H1 (cell line): ENCODE results near the gene LRRC2. TPM values are rescaled to one million over a fixed set of nuclear protein-coding genes. Genes with fewer than 3 reads are reported as not detected.

ENCODE experiments used
- CTCF ChIA-PET: fragments of 300-600 bp; sonication (Branson Sonifier 250); formaldehyde crosslinking; loops from one replicate; lab custom pipeline; 2021; ENCODE audit not compliant: partially characterized antibody; lab: Charles Lee
- POLR2A ChIA-PET: fragments of 300-600 bp; sonication (Branson Sonifier 250); formaldehyde crosslinking; loops from one replicate; lab custom pipeline; 2021; ENCODE audit warnings: inconsistent platforms; ENCODE audit not compliant: partially characterized antibody; lab: Charles Lee
- DNase-seq, 2 experiments: peaks; one replicate each; pipeline versions ENCODE4 v3.0.0 to v3.0.0-alpha.2; 2010 to 2022; ENCODE audit warnings: low spot score in 2 of 2, low read depth in 1 of 2, mixed read lengths in 1 of 2
- FAIRE-seq: peaks from 2 replicates; lab custom pipeline; 2011; peaks lifted over from hg19 to GRCh38; lab: Jason Lieb, UNC
- H2AFZ ChIP-seq: 2 replicates; pipeline ENCODE4 v1.8.1; 2012; ENCODE audit warnings: low read length, inconsistent platforms
- H2AK5ac ChIP-seq: 2 replicates; pipeline ENCODE4 v1.6.1; 2013; ENCODE audit warnings: low read depth, low read length
- H2BK120ac ChIP-seq: replicated peaks from 2 replicates; pipeline ENCODE3; 2013; ENCODE audit warnings: low read depth, low read length, inconsistent platforms
- H2BK12ac ChIP-seq: 2 replicates; pipeline ENCODE4 v1.6.1; 2013; ENCODE audit warnings: low read depth, low read length
- H2BK15ac ChIP-seq: 2 replicates; pipeline ENCODE4 v1.6.1; 2013; ENCODE audit warnings: low read length
- H2BK20ac ChIP-seq: 2 replicates; pipeline ENCODE4 v1.6.1; 2013; ENCODE audit warnings: low read length
- H2BK5ac ChIP-seq: 2 replicates; pipeline ENCODE4 v1.6.1; 2013; ENCODE audit warnings: low read depth, low read length
- H3K14ac ChIP-seq: 2 replicates; pipeline ENCODE4 v1.6.1; 2013; ENCODE audit warnings: inconsistent platforms; ENCODE audit not compliant: insufficient read length
- H3K18ac ChIP-seq: 2 replicates; pipeline ENCODE4 v1.6.1; 2013; ENCODE audit warnings: low read length; ENCODE audit errors: extremely low read depth
- H3K23ac ChIP-seq: 2 replicates; pipeline ENCODE4 v1.6.1; 2013; ENCODE audit warnings: inconsistent platforms; ENCODE audit not compliant: insufficient read length
- H3K23me2 ChIP-seq: 2 replicates; pipeline ENCODE4 v1.6.1; 2013; ENCODE audit warnings: low read depth, low read length
- H3K27ac ChIP-seq: 2 replicates; pipeline ENCODE4 v1.6.1; 2011; ENCODE audit warnings: low read depth, low read length, inconsistent platforms
- H3K27me3 ChIP-seq, 4 experiments: replicated peaks in 1 of 4; 1 replicate in 1 of 4; 2 replicates in 3 of 4; pipeline versions ENCODE4 v1.6.1 to v1.8.1; 2011 to 2013; ENCODE audit warnings: low read length in 3 of 4, mild to moderate bottlenecking in 3 of 4, inconsistent platforms in 2 of 4, mixed read lengths in 2 of 4, moderate library complexity in 1 of 4; ENCODE audit not compliant: control insufficient read depth in 3 of 4, insufficient read depth in 3 of 4; ENCODE audit errors: extremely low read depth in 1 of 4
- H3K36me3 ChIP-seq, 4 experiments: 2 replicates each; pipeline versions ENCODE4 v1.6.1 to v1.8.1; 2011 to 2013; ENCODE audit warnings: mild to moderate bottlenecking in 4 of 4, low read length in 3 of 4, moderate library complexity in 2 of 4, control low read depth in 1 of 4, inconsistent platforms in 1 of 4; ENCODE audit not compliant: insufficient read depth in 4 of 4, control insufficient read depth in 2 of 4
- H3K4ac ChIP-seq: replicated peaks from 2 replicates; pipeline ENCODE3; 2013; ENCODE audit warnings: low read length, low read depth, mixed read lengths, inconsistent platforms; ENCODE audit not compliant: insufficient read length
- H3K4me1 ChIP-seq, 4 experiments: replicated peaks in 1 of 4; 1 replicate in 1 of 4; 2 replicates in 3 of 4; pipeline versions ENCODE4 v1.6.1 to v1.8.1; 2011 to 2013; ENCODE audit warnings: low read length in 3 of 4, inconsistent platforms in 2 of 4, mixed read lengths in 1 of 4; ENCODE audit not compliant: insufficient read depth in 4 of 4, control insufficient read depth in 3 of 4
- H3K4me2 ChIP-seq, 2 experiments: 2 replicates each; pipeline versions ENCODE4 v1.6.1 to v1.8.1; 2011 to 2013; ENCODE audit warnings: low read depth in 2 of 2, low read length in 2 of 2, control low read depth in 1 of 2, inconsistent platforms in 1 of 2, mild to moderate bottlenecking in 1 of 2; ENCODE audit not compliant: insufficient read depth in 1 of 2
- H3K4me3 ChIP-seq, 4 experiments: fragments of 200-600, 300-600 bp in 1 of 4; sonication (generic), shearing (Covaris generic), sonication (Bioruptor Twin) in 1 of 4; 2 replicates each; pipeline versions ENCODE4 v1.5.1 to v1.8.1; 2011 to 2016; ENCODE audit warnings: low read length in 4 of 4, low read depth in 3 of 4, control low read depth in 2 of 4, inconsistent platforms in 2 of 4, mild to moderate bottlenecking in 2 of 4, mixed read lengths in 1 of 4, moderate library complexity in 1 of 4; ENCODE audit not compliant: insufficient read depth in 2 of 4; ENCODE audit errors: extremely low read depth in 1 of 4
- H3K56ac ChIP-seq: replicated peaks from 2 replicates; pipeline ENCODE3; 2013; ENCODE audit warnings: low read depth, mild to moderate bottlenecking, mixed read lengths, low read length, inconsistent platforms; ENCODE audit not compliant: insufficient read length
- H3K79me1 ChIP-seq: 2 replicates; pipeline ENCODE4 v1.6.1; 2013; ENCODE audit warnings: low read depth, low read length, control low read depth
- H3K79me2 ChIP-seq, 2 experiments: 2 replicates each; pipeline versions ENCODE4 v1.6.1 to v1.8.1; 2012 to 2013; ENCODE audit warnings: low read length in 2 of 2, mild to moderate bottlenecking in 2 of 2, inconsistent platforms in 1 of 2; ENCODE audit not compliant: insufficient read depth in 2 of 2, control insufficient read depth in 1 of 2
- H3K9ac ChIP-seq, 4 experiments: replicated peaks in 1 of 4; 1 replicate in 1 of 4; 2 replicates in 3 of 4; pipeline versions ENCODE4 v1.6.1 to v1.8.1; 2011 to 2013; ENCODE audit warnings: low read depth in 3 of 4, low read length in 3 of 4, control low read depth in 2 of 4, mild to moderate bottlenecking in 2 of 4, moderate library complexity in 2 of 4, inconsistent platforms in 1 of 4; ENCODE audit errors: extremely low read depth in 1 of 4
- H3K9me3 ChIP-seq, 2 experiments: 2 replicates each; pipeline versions ENCODE4 v1.6.1 to v1.8.1; 2012 to 2013; ENCODE audit warnings: mild to moderate bottlenecking in 2 of 2, moderate library complexity in 2 of 2, control low read depth in 1 of 2, inconsistent platforms in 1 of 2, low read depth in 1 of 2, low read length in 1 of 2, mixed read lengths in 1 of 2; ENCODE audit not compliant: insufficient read depth in 2 of 2
- H4K20me1 ChIP-seq, 2 experiments: replicated peaks in 1 of 2; 2 replicates each; pipeline versions ENCODE3 to v1.8.1; 2011 to 2013; ENCODE audit warnings: inconsistent platforms in 2 of 2, low read length in 2 of 2, mild to moderate bottlenecking in 1 of 2; ENCODE audit not compliant: insufficient read depth in 2 of 2, control insufficient read depth in 1 of 2
- H4K5ac ChIP-seq: 2 replicates; pipeline ENCODE4 v1.6.1; 2013; ENCODE audit warnings: low read length, low read depth, mixed read lengths, inconsistent platforms; ENCODE audit not compliant: insufficient read length
- H4K8ac ChIP-seq: 2 replicates; pipeline ENCODE4 v1.8.0; 2013; ENCODE audit warnings: mild to moderate bottlenecking, moderate library complexity, low read length, inconsistent platforms; ENCODE audit not compliant: insufficient read depth; ENCODE audit errors: extremely low read depth
- H4K91ac ChIP-seq: replicated peaks from 2 replicates; pipeline ENCODE3; 2013; ENCODE audit warnings: low read length, mixed read lengths, inconsistent platforms; ENCODE audit not compliant: insufficient read length
- CHD2 ChIP-seq: IDR thresholded peaks from 2 replicates; pipeline ENCODE4 v1.6.1; 2012; ENCODE audit warnings: low read length, improper control_type of control experiment
- CREB1 ChIP-seq: IDR thresholded peaks from 2 replicates; pipeline ENCODE4 v1.6.1; 2012; ENCODE audit warnings: inconsistent platforms
- KDM1A ChIP-seq: fragments of 200-600, 300-600 bp; sonication (generic); IDR thresholded peaks from 2 replicates; pipeline ENCODE4 v1.7.1; 2016; ENCODE audit warnings: mild to moderate bottlenecking, low read length, borderline replicate concordance
- SP4 ChIP-seq: IDR thresholded peaks from 2 replicates; pipeline ENCODE4 v1.6.1; 2012; ENCODE audit warnings: low read length, inconsistent platforms
- WGBS, 2 experiments: shearing (Covaris generic) in 1 of 2; methylation state at CpG; one replicate each; pipeline versions ENCODE4 v1.1.6 to v1.1.7; 2013 to 2015; ENCODE audit warnings: low lambda C conversion rate in 2 of 2, mixed read lengths in 2 of 2, inconsistent platforms in 1 of 2, low coverage in 1 of 2, missing lambda C conversion rate in 1 of 2; ENCODE audit not compliant: insufficient replicate concordance in 2 of 2, insufficient coverage in 1 of 2, insufficient read length in 1 of 2; ENCODE audit errors: extremely low coverage in 1 of 2, missing lambda C conversion rate in 1 of 2; 5-methylcytosine and 5-hydroxymethylcytosine counted together
- polyA plus RNA-seq, 7 experiments: library from polyadenylated mRNA; depleted of rRNA in 3 of 7; stranded (reverse) in 5 of 7; unstranded in 2 of 7; fragments of >200 nt in 5 of 7; fragments of 200-250 nt in 2 of 7; gene quantifications; 1 replicate in 5 of 7; 2 replicates in 1 of 7; 4 replicates in 1 of 7; pipeline versions ENCODE4 v1.2.1 to v1.2.3, GENCODE V29; 2011 to 2013; ENCODE audit warnings: missing spikeins in 2 of 7, mixed read lengths in 2 of 7
- total RNA-seq: library from RNA; stranded (reverse); fragmentation: NEBNext Ultra II Directional; extraction: Animal tissue kit (Norgen Biotek cat#: 25700); gene quantifications from 2 replicates; pipeline ENCODE4 v1.2.1, GENCODE V29; 2021
- TF ChIP-seq, protein P1 (sequence below), 3 experiments: IDR thresholded peaks; 1 replicate in 2 of 3; 2 replicates in 1 of 3; pipeline versions ENCODE4 v1.5.1 to v1.6.1; 2011; ENCODE audit warnings: low read length in 3 of 3, mild to moderate bottlenecking in 3 of 3, inconsistent platforms in 2 of 3, low read depth in 1 of 3, moderate library complexity in 1 of 3; ENCODE audit not compliant: insufficient read depth in 1 of 3; ENCODE audit errors: control extremely low read depth in 1 of 3

The LRRC2 gene
- total and polyA plus RNA-seq, 2 of the 8 experiments (the other 6 are each of a cell fraction or from before 2014, with no cell fraction given) = 1.4 to 6.4 TPM

DNA sequence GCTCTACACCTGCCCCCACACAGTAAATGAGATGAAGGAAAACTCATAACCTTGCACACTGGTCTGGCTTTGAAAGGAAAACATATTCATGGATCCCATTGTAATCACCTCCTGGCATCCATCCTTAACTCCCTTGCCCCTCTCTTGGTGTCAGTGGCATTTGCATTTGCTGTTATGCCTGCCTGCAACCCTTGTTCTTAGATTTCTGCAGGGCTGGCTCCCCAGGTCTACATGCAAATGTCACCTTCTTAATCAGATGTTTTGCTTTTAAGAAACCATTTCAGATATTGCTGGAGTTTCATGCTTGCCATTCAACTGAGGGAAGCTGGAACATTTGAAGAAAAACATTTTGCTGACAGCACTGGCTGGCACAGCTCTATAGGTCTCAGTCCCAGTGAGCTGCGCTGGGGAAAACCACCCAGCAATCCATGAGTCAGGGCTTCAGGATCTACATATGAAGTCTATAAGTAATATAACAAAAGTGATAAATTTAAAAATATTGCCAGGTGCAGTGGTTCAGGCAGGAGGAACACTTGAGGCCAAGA, 19.1 kb downstream of the LRRC2 start:
- peak overlapping the region; percentile 25; the same call in 1 of the 2 replicates for H4K8ac ChIP-seq
- H3K23me2 ChIP-seq = no peaks in the 10 kb centered on the region
- H2AFZ ChIP-seq = no peak overlapping the region
- ChIA-PET CTCF (interaction anchor here (0.5 to 3.1 kb wide), 13 partner anchors 12 to 88 kb away, joined by 3 to 20 read pairs (median 4); partner anchors contain the start of gene RTP3), POLR2A (interaction anchor here (0.6 to 8.3 kb wide), 11 partner anchors 11 to 552 kb away, joined by 3 to 145 read pairs (median 5); a partner anchor contains a TSS)
- WGBS, 2 experiments = 71% methylated on average over 1 of the region's 1 CpG; no CpG with 5 or more reads in 1 of the 2 experiments
- H3K4me2 ChIP-seq = peak overlapping the region; percentile 9 to 50; a peak in 3 of 4 replicates
- no peak overlapping the region for H2AK5ac ChIP-seq
- H3K18ac ChIP-seq = peak overlapping the region; percentile 44
- peak overlapping the region; percentile 91 for H2BK120ac ChIP-seq
- no peak overlapping the region for H2BK15ac ChIP-seq
- no peak overlapping the region for H3K14ac ChIP-seq
- no peak overlapping the region for H4K5ac ChIP-seq
- FAIRE-seq = no peak
- H3K27me3 ChIP-seq = no peaks in the 10 kb centered on the region
- H4K20me1 ChIP-seq = no peaks in the 10 kb centered on the region
- H3K4ac ChIP-seq = peak overlapping the region; percentile 4
- no peak overlapping the region for H3K27ac ChIP-seq
- peak overlapping the region; percentile 18; the same call in 1 of the 2 replicates for H2BK5ac ChIP-seq
- peak overlapping the region; percentile 98 for H2BK20ac ChIP-seq
- no peak overlapping the region for H3K23ac ChIP-seq
- H3K9ac ChIP-seq = no peak overlapping the region; a peak in 2 of 7 replicates
- no peaks in the 10 kb centered on the region; a peak in 1 of 4 replicates for H3K79me2 ChIP-seq
- H3K79me1 ChIP-seq = no peaks in the 10 kb centered on the region
- H3K56ac ChIP-seq = no peak overlapping the region
- DNase-seq = no peak
- peaks cover 0 to 10% (median 3%) of the 10 kb centered on the region in 4 experiments; a peak in 2 of 8 replicates for H3K36me3 ChIP-seq
- H3K4me1 ChIP-seq = peaks cover 14 to 20% (median 16%) of the 10 kb centered on the region in 4 experiments
- H4K91ac ChIP-seq = peak overlapping the region; percentile 52
- TF ChIP-seq SP4 (no peak), CHD2 (no peak), CREB1 (no peak), KDM1A (no peak)
- TF ChIP-seq, protein P1, sequence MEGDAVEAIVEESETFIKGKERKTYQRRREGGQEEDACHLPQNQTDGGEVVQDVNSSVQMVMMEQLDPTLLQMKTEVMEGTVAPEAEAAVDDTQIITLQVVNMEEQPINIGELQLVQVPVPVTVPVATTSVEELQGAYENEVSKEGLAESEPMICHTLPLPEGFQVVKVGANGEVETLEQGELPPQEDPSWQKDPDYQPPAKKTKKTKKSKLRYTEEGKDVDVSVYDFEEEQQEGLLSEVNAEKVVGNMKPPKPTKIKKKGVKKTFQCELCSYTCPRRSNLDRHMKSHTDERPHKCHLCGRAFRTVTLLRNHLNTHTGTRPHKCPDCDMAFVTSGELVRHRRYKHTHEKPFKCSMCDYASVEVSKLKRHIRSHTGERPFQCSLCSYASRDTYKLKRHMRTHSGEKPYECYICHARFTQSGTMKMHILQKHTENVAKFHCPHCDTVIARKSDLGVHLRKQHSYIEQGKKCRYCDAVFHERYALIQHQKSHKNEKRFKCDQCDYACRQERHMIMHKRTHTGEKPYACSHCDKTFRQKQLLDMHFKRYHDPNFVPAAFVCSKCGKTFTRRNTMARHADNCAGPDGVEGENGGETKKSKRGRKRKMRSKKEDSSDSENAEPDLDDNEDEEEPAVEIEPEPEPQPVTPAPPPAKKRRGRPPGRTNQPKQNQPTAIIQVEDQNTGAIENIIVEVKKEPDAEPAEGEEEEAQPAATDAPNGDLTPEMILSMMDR (IDR thresholded peaks at IDR 0.05; ENCODE audit: control extremely low read depth in 1 of 3, insufficient read depth in 1 of 3, low read depth in 1 of 3, low read length in 3 of 3) = no peak
- TF ChIP-seq, all 59 proteins: peak for 0
- Histone ChIP-seq H3K4me3 (peak overlapping the region in 1 of 4 experiments; percentile 2; a peak in 1 of 8 replicates), H2BK12ac (peak overlapping the region; percentile 60; the same call in 1 of the 2 replicates), H3K9me3 (peaks cover 13 to 18% of the 10 kb centered on the region in 2 experiments)
